GM18858 (cell line): Measurements from ENCODE around the gene PITPNM3.

Experiments
- ATAC-seq: cut with Tn5 transposase; IDR thresholded peaks from one replicate; pipeline ENCODE4 v1.9.1; 2021; ENCODE audit not compliant: unreplicated experiment

PITPNM3 gene

DNA sequence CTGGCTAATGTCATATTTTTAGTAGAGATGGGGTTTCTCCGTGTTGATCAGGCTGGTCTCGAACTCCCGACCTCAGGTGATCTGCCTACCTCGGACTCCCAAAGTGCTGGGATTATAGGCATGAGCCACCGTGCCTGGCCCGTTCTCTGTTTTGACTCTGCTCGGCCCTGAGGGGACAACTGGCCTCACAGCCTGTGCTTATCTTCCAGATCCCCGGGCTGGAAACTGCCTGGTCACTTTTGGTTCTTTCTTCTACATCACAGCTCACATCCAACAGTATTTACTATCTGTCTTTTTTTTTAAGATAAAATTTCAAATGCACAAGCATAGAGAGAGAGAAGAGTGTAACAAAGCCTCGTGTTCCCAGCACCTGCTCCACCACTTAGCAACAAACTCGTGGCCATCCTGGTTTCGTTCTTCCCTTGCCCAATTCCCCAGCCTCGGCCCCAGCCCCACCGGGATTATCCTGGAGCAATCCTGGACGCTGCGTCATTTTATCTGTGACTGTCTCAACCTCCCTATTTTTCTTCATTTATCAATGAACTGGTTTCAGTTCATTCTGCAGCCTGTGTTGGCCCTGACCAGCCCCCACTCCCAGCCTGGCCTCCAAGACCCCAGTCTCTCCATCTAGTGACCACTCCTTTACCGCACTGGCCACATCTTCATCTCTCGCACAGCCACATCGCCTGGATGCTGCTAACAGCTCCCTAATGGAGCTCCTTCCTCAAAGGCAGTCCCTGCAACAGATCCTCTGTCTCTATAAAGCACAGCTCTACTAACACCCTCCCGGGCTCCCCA is 91.0 kb downstream of the PITPNM3 start:
- ATAC-seq, result no peak

- ATAC-seq, result no peak
These were observed 91.8 kb downstream of the PITPNM3 start for GRCh38 chr17:6464446-6465041.

- ATAC-seq, result no peak
These were observed 92.5 kb downstream of the PITPNM3 start for GRCh38 chr17:6463616-6464445.

GRCh38 chr17:6462692-6463091 is 93.7 kb downstream of the PITPNM3 start:
- no peak for ATAC-seq

DNA sequence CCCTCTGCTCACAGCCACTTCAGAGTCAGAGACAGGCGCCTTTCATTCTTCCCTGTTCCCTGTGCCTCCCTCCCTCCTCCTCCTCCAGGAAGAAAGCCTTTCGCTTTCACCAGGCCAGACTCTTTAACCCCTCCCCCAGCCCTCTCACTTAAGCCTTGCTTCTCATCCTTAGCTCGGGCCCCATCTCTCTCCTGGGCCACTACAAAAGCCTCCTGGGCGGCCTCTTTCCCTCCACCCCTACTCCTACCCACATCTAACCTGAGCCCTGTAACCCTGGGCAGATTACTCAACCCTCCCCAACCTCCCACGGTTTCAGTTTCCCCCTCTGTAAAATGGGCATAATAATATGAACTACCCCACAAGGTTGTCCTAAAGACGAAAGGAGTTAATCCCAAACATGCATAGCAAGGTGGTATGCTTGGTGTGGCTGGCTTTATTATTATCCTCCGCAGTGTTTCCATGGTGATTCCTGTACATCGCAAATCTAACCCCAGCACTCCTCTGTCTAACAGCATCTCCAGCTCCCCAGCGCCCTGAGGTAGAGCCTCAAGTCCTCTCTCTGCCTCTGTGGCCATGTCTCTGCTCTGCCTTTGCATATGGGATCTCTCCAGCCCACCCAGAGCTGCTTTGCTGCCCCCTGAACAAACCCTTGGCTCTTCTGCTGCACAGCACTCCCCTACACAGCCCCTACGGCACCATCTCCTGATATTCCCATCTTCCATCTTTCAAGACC is 94.4 kb downstream of the PITPNM3 start:
- no peak for ATAC-seq

DNA sequence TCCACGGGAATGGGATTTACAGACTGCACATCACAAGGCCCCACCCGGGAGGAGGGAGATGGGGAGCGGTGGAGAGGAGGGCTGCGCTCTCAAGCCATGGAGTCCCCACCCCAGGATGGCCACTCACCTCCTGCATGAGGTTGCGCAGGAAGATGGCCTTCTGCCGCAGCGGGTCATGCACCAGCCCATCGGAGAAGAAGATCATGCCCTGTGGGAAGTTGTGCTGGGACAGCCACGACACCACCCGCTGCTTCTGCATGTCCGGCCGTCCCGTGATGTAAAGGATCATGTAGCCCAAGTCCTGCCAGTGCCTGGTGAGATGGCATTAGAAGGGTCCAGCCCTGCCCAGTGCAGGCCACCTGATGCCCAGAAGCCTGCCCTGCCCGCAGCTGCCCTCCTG is 95.1 kb downstream of the PITPNM3 start:
- ATAC-seq, result no peak

- ATAC-seq, result no peak
These were observed 95.7 kb downstream of the PITPNM3 start for GRCh38 chr17:6460531-6461161.

GRCh38 chr17:6458460-6458950 is 97.8 kb downstream of the PITPNM3 start:
- ATAC-seq, result no peak

GRCh38 chr17:6457688-6458459 is 98.5 kb downstream of the PITPNM3 start:
- no peak for ATAC-seq

DNA sequence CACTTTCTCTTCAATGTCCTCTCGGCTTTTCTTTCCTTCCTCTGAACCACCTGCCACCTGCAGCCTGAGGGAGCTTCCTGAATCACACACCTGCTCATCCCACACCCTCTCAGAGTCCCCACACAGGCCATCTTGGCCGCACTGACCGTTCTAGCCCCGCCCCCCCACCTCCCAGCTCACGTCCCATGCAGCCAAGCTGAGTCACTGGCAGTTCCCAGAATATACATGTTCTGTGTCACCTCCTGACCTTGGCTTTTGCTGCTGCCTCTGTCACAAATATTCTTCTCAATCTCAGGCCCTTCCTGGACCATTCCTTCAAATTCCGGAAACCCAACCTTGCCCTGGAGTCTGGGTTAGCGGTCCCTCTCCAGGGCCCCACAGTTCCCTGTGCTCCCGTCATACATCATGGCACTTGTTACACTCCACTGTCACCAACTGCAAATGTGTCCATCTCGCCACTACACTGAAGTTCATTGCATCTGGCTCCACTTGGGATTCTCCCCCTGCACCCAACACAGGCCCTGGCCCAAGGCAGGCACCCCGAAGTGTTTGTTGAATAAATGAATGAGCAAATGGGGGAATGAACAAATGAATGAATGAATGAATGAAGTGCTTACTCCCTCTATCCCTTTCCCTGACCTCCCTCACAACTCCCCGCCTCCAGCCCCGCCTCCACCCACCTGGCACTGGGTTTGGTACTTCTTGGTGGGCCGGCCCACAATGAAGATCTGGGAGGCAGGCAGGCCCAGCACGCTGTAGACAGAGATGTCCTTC is 99.3 kb downstream of the PITPNM3 start:
- ATAC-seq, result no peak

DNA sequence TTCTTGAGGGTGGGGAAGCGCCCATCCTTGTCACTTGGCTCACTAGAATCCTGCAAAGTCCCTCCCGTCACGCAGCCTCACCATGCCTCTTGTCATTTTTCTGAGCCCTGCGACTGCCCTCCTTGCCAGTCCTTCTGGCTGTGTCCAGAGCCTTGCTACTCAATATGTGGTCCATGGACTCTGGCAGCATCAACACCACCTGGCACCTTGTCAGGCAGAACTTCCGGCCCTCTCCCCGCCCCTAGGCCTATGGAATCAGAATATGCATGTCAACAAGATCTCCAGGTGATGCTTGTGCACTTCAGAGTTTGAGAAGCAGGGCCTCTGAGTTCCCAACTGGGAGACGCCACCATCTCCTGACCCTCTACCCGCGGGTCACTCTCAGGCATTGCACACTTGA is 100.0 kb downstream of the PITPNM3 start:
- no peak for ATAC-seq

- no peak for ATAC-seq
These were observed 101.0 kb downstream of the PITPNM3 start for GRCh38 chr17:6455321-6455705.

DNA sequence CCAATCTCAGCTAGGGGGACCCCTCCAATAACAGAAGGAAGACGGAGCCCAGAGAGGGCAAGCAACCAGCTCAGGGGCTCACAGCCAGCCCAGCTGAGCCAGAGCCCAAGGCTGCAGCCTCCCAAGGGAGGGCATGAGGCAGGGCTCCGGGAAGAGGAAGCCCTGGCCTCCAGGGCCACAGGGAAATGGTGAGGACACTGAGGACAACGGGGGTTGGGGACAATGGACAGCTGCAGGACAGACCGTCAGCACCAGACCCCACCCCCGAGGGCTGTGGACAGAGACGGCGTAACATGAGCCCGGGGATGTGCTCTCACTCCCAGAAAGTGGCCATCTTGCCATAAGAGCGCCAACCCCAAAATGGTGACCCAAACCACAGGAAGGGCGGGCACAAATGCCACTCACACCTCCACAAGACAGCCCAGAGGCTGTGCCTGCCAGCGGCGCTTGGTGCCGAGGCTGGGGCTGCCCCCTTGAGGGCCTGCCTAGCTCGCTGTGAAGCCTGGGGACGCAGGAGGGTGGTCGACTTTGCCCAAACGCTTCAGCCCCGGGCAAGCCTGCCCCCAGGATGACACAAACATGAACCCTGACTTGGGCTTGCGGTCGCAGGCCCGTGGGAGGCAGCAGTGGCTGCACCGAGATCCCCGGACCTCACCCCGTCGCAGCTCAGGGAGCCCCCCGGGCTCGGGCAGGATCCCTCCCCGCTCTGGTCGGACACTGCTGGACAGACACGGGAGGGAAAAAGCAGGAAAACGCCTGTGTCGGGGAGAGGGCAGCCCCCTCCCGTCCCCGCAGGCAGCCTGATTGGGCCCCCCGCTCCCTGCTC is 101.6 kb downstream of the PITPNM3 start:
- ATAC-seq, result no peak

- no peak for ATAC-seq
These were observed 102.9 kb downstream of the PITPNM3 start for GRCh38 chr17:6453279-6454024.

GRCh38 chr17:6452471-6453266 is 103.7 kb downstream of the PITPNM3 start:
- ATAC-seq, result no peak

GRCh38 chr17:6450926-6451832 is 105.2 kb downstream of the PITPNM3 start:
- no peak for ATAC-seq
